Measurements from ENCODE around the gene CHCHD6.

Gene CHCHD6

GRCh38 chr3:127003175-127003555, 299.1 kb downstream of the CHCHD6 start:
- DNase-seq (ENCODE audit: low read depth in 1 of 2, low spot score in 1 of 2), result no peak

GRCh38 chr3:127003601-127004280, 299.7 kb downstream of the CHCHD6 start:
- no peak for DNase-seq (ENCODE audit: low read depth in 1 of 2, low spot score in 1 of 2)

- DNase-seq (ENCODE audit: low read depth in 1 of 2, low spot score in 1 of 2), result no peak
Observed at GRCh38 chr3:127004641-127005397, 300.8 kb downstream of the CHCHD6 start.

- DNase-seq (ENCODE audit: low read depth in 1 of 2, low spot score in 1 of 2), result no peak
Observed at GRCh38 chr3:127005864-127006500, 301.9 kb downstream of the CHCHD6 start.

- DNase-seq (ENCODE audit: low read depth in 1 of 2, low spot score in 1 of 2), result no peak
Observed at GRCh38 chr3:127006781-127007436, 302.9 kb downstream of the CHCHD6 start.

GRCh38 chr3:127008236-127008635, 304.2 kb downstream of the CHCHD6 start:
- DNase-seq (ENCODE audit: low read depth in 1 of 2, low spot score in 1 of 2), result no peak

- no peak for DNase-seq (ENCODE audit: low read depth in 1 of 2, low spot score in 1 of 2)
Observed at GRCh38 chr3:127009531-127009930, 305.5 kb downstream of the CHCHD6 start.
